Smooth muscle cell (in vitro differentiated cells): ENCODE data around the gene C2CD4C. TPM values are rescaled to one million over a fixed set of nuclear protein-coding genes. Genes with fewer than 3 reads are reported as not detected.

Experiments used
- DNase-seq: peaks from one replicate; lab custom pipeline; 2025; ENCODE audit not compliant: unreplicated experiment; lab: John Stamatoyannopoulos, UW
- H2AFZ ChIP-seq: fragments of 200-600 bp; sonication (generic); 2 replicates; pipeline ENCODE4 v1.6.0; 2016; ENCODE audit warnings: antibody characterized with exemption, low read depth, mild to moderate bottlenecking
- H3F3A ChIP-seq: fragments of 200-600 bp; sonication (generic); 2 replicates; pipeline ENCODE4 v1.6.0; 2017; ENCODE audit warnings: antibody characterized with exemption, low read depth
- H3K27ac ChIP-seq: fragments of 200-600 bp; sonication (generic); 2 replicates; pipeline ENCODE4 v1.5.1; 2016; ENCODE audit warnings: low read depth, mild to moderate bottlenecking
- H3K27me3 ChIP-seq: fragments of 200-600 bp; sonication (generic); 2 replicates; pipeline ENCODE4 v1.6.1; 2016; ENCODE audit warnings: low read depth, mild to moderate bottlenecking
- H3K36me3 ChIP-seq: fragments of 200-600 bp; sonication (generic); 2 replicates; pipeline ENCODE4 v1.5.1; 2016; ENCODE audit warnings: low read depth
- H3K4me1 ChIP-seq: fragments of 200-600 bp; sonication (generic); 2 replicates; pipeline ENCODE4 v1.5.1; 2016; ENCODE audit warnings: low read depth
- H3K4me2 ChIP-seq: fragments of 200-600 bp; sonication (generic); 2 replicates; pipeline ENCODE4 v1.6.0; 2016; ENCODE audit warnings: mild to moderate bottlenecking
- H3K4me3 ChIP-seq: fragments of 200-600 bp; sonication (generic); 2 replicates; pipeline ENCODE4 v1.5.1; 2016; ENCODE audit warnings: mild to moderate bottlenecking
- H3K79me2 ChIP-seq: fragments of 200-600 bp; sonication (generic); 2 replicates; pipeline ENCODE4 v1.6.0; 2016; ENCODE audit warnings: low read depth, mild to moderate bottlenecking
- H3K9ac ChIP-seq: fragments of 200-600 bp; sonication (generic); 2 replicates; pipeline ENCODE4 v1.6.0; 2016; ENCODE audit warnings: low read depth
- H3K9me3 ChIP-seq: fragments of 200-600 bp; sonication (generic); replicated peaks from 2 replicates; pipeline ENCODE4 v1.5.1; 2016; ENCODE audit warnings: low read depth
- H4K20me1 ChIP-seq: fragments of 200-600 bp; sonication (generic); 2 replicates; pipeline ENCODE4 v1.6.0; 2016; ENCODE audit warnings: low read depth
- WGBS: methylation state at CpG from one replicate; pipeline ENCODE4 v1.1.7; 2016; ENCODE audit warnings: low lambda C conversion rate; 5-methylcytosine and 5-hydroxymethylcytosine counted together
- polyA plus RNA-seq: library from polyadenylated mRNA; unstranded; fragments of >200 nt; fragmentation: Nextera tagmentation; extraction: Ambion mirVana; gene quantifications from 2 replicates; pipeline ENCODE4 v1.2.1, GENCODE V29; 2016
- total RNA-seq: library from RNA; depleted of rRNA; stranded (reverse); fragments of >200 nt; gene quantifications from 2 replicates; pipeline ENCODE4 v1.2.3, GENCODE V29; 2014
- TF ChIP-seq, protein P1 (sequence below): fragments of 200-600 bp; sonication (generic); IDR thresholded peaks from 2 replicates; pipeline ENCODE4 v1.5.1; 2017; ENCODE audit warnings: borderline replicate concordance, mild to moderate bottlenecking, antibody characterized with exemption; ENCODE audit not compliant: insufficient read depth, poor library complexity, severe bottlenecking

Gene C2CD4C
- total and polyA plus RNA-seq, 2 experiments from 2014 or later, result 0.63 to 3.7 TPM

- DNase-seq, result no peak
- Histone ChIP-seq H3K9me3 (no peaks in the 10 kb centered on the region), H3K4me3 (no peak overlapping the region), H3K4me2 (no peak overlapping the region), H4K20me1 (no peaks in the 10 kb centered on the region), H3K4me1 (peaks cover under 1% of the 10 kb centered on the region), H3K36me3 (no peaks in the 10 kb centered on the region), H3K79me2 (no peaks in the 10 kb centered on the region), H3K9ac (no peak overlapping the region), H3K27me3 (peaks cover 13% of the 10 kb centered on the region), H3F3A (no peaks in the 10 kb centered on the region), H3K27ac (no peak overlapping the region), H2AFZ (no peak overlapping the region)
- TF ChIP-seq, protein P1, sequence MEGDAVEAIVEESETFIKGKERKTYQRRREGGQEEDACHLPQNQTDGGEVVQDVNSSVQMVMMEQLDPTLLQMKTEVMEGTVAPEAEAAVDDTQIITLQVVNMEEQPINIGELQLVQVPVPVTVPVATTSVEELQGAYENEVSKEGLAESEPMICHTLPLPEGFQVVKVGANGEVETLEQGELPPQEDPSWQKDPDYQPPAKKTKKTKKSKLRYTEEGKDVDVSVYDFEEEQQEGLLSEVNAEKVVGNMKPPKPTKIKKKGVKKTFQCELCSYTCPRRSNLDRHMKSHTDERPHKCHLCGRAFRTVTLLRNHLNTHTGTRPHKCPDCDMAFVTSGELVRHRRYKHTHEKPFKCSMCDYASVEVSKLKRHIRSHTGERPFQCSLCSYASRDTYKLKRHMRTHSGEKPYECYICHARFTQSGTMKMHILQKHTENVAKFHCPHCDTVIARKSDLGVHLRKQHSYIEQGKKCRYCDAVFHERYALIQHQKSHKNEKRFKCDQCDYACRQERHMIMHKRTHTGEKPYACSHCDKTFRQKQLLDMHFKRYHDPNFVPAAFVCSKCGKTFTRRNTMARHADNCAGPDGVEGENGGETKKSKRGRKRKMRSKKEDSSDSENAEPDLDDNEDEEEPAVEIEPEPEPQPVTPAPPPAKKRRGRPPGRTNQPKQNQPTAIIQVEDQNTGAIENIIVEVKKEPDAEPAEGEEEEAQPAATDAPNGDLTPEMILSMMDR, result no peak
- WGBS, result 91% methylated on average over 45 of the region's 48 CpGs
These were observed 1.9 kb downstream of the C2CD4C start for GRCh38 chr19:406971-407510.

DNA sequence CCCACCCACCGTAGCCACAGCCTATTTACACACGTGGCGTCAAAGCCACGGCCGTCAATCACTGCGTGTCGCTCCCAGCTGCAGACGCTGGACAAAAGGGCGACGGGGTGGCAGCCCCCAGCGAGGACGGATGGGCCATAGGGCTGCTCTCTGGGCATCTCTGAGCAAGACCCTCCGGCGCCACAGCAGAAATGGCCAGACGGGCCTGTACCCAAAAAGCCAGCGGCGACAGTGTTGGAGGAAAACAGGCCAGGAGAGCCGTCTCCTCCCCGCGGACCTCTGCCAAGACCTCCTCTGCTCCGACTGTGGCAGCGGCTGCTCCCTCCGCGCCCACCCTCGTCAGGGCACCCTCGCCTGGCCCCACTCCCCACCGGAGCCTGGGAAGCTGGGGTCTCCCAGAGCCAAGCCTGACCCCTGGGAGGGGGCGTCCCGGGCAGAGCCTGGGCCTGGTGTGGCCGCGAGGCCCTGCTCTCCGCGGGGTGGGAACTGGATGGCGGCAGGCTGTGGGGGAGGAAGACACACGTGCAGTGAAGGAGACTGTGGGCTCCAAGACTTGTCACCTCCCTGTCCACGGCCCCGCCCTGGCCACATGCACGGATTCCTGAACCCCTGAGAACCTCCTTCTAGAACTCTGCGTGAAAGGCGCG lies 2.7 kb downstream of the C2CD4C start:
- 90% methylated on average over 38 of the region's 41 CpGs for WGBS
- peaks cover 13% of the 10 kb centered on the region for H3K27me3 ChIP-seq
- no peaks in the 10 kb centered on the region for H3K4me1 ChIP-seq
- no peak overlapping the region for H2AFZ ChIP-seq
- H3K27ac ChIP-seq, result no peak overlapping the region
- no peaks in the 10 kb centered on the region for H4K20me1 ChIP-seq
- no peaks in the 10 kb centered on the region for H3K9me3 ChIP-seq
- no peaks in the 10 kb centered on the region for H3K79me2 ChIP-seq
- H3K4me2 ChIP-seq, result no peak overlapping the region
- no peak for DNase-seq
- no peak overlapping the region for H3K4me3 ChIP-seq
- no peaks in the 10 kb centered on the region for H3K36me3 ChIP-seq
- TF ChIP-seq, protein P1, result no peak
- H3K9ac ChIP-seq, result no peak overlapping the region
- no peaks in the 10 kb centered on the region for H3F3A ChIP-seq

DNA sequence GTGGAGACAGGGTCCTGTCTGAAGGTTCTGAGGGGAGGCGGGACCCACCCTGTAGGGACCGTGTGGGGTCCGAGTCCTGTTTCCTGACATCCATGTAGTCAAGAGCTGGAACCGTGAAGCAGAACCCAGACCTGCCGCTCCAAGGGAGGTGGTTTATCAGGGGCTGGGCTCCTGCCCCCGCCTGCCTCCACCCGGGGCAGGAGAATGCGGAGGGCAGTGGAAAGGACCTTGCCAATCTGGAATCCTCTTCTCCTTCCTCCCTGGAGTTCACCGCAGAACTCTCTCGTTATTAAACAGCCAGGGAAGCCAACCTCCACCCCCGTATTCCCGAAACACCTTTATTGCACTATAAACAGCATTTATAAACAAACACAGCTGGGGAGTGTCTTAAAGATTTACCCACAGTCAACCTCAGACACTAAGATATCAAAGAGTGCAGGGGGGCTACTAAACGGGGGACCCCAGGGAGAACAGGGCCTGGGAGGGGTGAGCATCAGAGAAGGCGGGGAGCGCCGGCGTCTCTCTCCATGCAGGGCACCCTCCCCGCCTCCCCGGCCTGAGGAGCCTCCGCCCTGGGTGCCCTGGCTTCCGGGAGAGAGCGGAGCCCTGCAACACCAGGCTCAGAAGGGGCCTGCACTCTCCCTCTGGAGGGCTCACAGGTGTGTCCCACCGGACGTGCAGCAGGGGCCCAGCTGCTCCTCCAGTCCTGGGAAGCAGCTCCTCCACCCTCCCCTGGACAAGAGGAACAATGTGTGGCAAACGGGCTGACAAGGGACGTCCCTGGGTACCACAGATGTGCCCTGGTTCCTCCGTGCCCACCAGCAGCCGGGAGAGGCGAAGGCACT lies 3.6 kb downstream of the C2CD4C start:
- DNase-seq, result no peak
- 81% methylated on average over 24 of the region's 29 CpGs for WGBS
- Histone ChIP-seq H3K4me1 (no peaks in the 10 kb centered on the region), H2AFZ (no peak overlapping the region), H3K79me2 (no peaks in the 10 kb centered on the region), H3K27ac (no peak overlapping the region), H3K9me3 (no peaks in the 10 kb centered on the region), H3K4me3 (no peak overlapping the region), H3K4me2 (no peak overlapping the region), H3F3A (no peaks in the 10 kb centered on the region), H3K9ac (no peak overlapping the region), H4K20me1 (no peaks in the 10 kb centered on the region), H3K27me3 (peaks cover 11% of the 10 kb centered on the region), H3K36me3 (no peaks in the 10 kb centered on the region)
- TF ChIP-seq, protein P1, result no peak
